ENCODE measurements around the gene POP7. TPM values are rescaled to one million over a fixed set of nuclear protein-coding genes. Genes with fewer than 3 reads are reported as not detected.
A peak's percentile ranks its signal among the peaks of the same experiment; 100 is the strongest.

POP7 gene
- total RNA-seq, 1 donor from 2014 or later, result 52.8 TPM

- no peak overlapping the region for H3K4me3 ChIP-seq (ENCODE audit: low read depth, low read length)
- no peak for DNase-seq (ENCODE audit: low read depth)
- H3K27me3 ChIP-seq (ENCODE audit: control insufficient read depth, insufficient read depth, low read length), result no peaks in the 10 kb centered on the region
- peaks cover 1% of the 10 kb centered on the region for H3K36me3 ChIP-seq (ENCODE audit: control insufficient read depth, insufficient read depth, low read length)
- TF ChIP-seq CTCF (IDR thresholded peaks at IDR 0.05; ENCODE audit: insufficient read depth, low read length, poor library complexity, severe bottlenecking), result no peak
These were observed 16.4 kb upstream of the POP7 start for GRCh38 chr7:100689230-100690135.

- H3K27me3 ChIP-seq (ENCODE audit: control insufficient read depth, insufficient read depth, low read length), result no peaks in the 10 kb centered on the region
- no peak for DNase-seq (ENCODE audit: low read depth)
- no peak overlapping the region for H3K4me3 ChIP-seq (ENCODE audit: low read depth, low read length)
- TF ChIP-seq CTCF (IDR thresholded peaks at IDR 0.05; ENCODE audit: insufficient read depth, low read length, poor library complexity, severe bottlenecking), result peak; percentile 92
- H3K36me3 ChIP-seq (ENCODE audit: control insufficient read depth, insufficient read depth, low read length), result peaks cover 1% of the 10 kb centered on the region
These were observed 14.0 kb upstream of the POP7 start for GRCh38 chr7:100691676-100692577.

GRCh38 chr7:100692578-100692961 lies 13.4 kb upstream of the POP7 start:
- peaks cover 1% of the 10 kb centered on the region for H3K36me3 ChIP-seq (ENCODE audit: control insufficient read depth, insufficient read depth, low read length)
- no peaks in the 10 kb centered on the region for H3K27me3 ChIP-seq (ENCODE audit: control insufficient read depth, insufficient read depth, low read length)
- TF ChIP-seq CTCF (IDR thresholded peaks at IDR 0.05; ENCODE audit: insufficient read depth, low read length, poor library complexity, severe bottlenecking), result no peak
- no peak for DNase-seq (ENCODE audit: low read depth)
- H3K4me3 ChIP-seq (ENCODE audit: low read depth, low read length), result peak overlapping the region; percentile 77

GRCh38 chr7:100693312-100694097 lies 12.4 kb upstream of the POP7 start:
- no peak for TF ChIP-seq CTCF (IDR thresholded peaks at IDR 0.05; ENCODE audit: insufficient read depth, low read length, poor library complexity, severe bottlenecking)
- no peak for DNase-seq (ENCODE audit: low read depth)
- Histone ChIP-seq H3K27me3 (ENCODE audit: control insufficient read depth, insufficient read depth, low read length) (no peaks in the 10 kb centered on the region), H3K4me3 (ENCODE audit: low read depth, low read length) (peak overlapping the region; percentile 77), H3K36me3 (ENCODE audit: control insufficient read depth, insufficient read depth, low read length) (no peaks in the 10 kb centered on the region)

- DNase-seq (ENCODE audit: low read depth), result no peak
- Histone ChIP-seq H3K27me3 (ENCODE audit: control insufficient read depth, insufficient read depth, low read length) (no peaks in the 10 kb centered on the region), H3K4me3 (ENCODE audit: low read depth, low read length) (peak within 1 kb of the TSS; percentile 77)
These were observed 11.7 kb upstream of the POP7 start, which contains the start of gene GIGYF1 for GRCh38 chr7:100694098-100694745. GIGYF1 (minus strand) TSS chr7:100694250; CDS start chr7:100688238, 6,012 bp downstream.

More at GRCh38 chr7:100694098-100694745, 11.7 kb upstream of the POP7 start, which contains the start of gene GIGYF1:
- no peaks in the 10 kb centered on the region for H3K36me3 ChIP-seq (ENCODE audit: control insufficient read depth, insufficient read depth, low read length)
- no peak for TF ChIP-seq CTCF (IDR thresholded peaks at IDR 0.05; ENCODE audit: insufficient read depth, low read length, poor library complexity, severe bottlenecking)
